HG03457 (cell line): ENCODE results near the gene CRYBA2.

Experiments used
- ATAC-seq: cut with Tn5 transposase; IDR thresholded peaks from one replicate; pipeline ENCODE4 v1.9.1; 2021; ENCODE audit warnings: moderate number of reproducible peaks; ENCODE audit not compliant: unreplicated experiment

The CRYBA2 gene

GRCh38 chr2:218983263-218983933, 9.8 kb downstream of the CRYBA2 start:
- no peak for ATAC-seq

- ATAC-seq = no peak
Observed at GRCh38 chr2:218982586-218983262, 10.5 kb downstream of the CRYBA2 start.

GRCh38 chr2:218981881-218982585, 11.2 kb downstream of the CRYBA2 start:
- ATAC-seq = no peak

- ATAC-seq = no peak
Observed at GRCh38 chr2:218981390-218981880, 11.8 kb downstream of the CRYBA2 start.

GRCh38 chr2:218980735-218981389, 12.4 kb downstream of the CRYBA2 start:
- no peak for ATAC-seq

- ATAC-seq = peak; percentile 62
Observed at GRCh38 chr2:218979846-218980734, 13.1 kb downstream of the CRYBA2 start.

GRCh38 chr2:218975060-218975777, 18.0 kb downstream of the CRYBA2 start:
- ATAC-seq = no peak

GRCh38 chr2:218970894-218971293, 22.3 kb downstream of the CRYBA2 start:
- ATAC-seq = no peak

- no peak for ATAC-seq
Observed at GRCh38 chr2:218964041-218964771, 29.0 kb downstream of the CRYBA2 start.

GRCh38 chr2:218963601-218964000, 29.6 kb downstream of the CRYBA2 start:
- no peak for ATAC-seq

GRCh38 chr2:218962859-218963492, 30.2 kb downstream of the CRYBA2 start:
- ATAC-seq = no peak

GRCh38 chr2:218961651-218962570, 31.3 kb downstream of the CRYBA2 start:
- no peak for ATAC-seq

- ATAC-seq = no peak
Observed at GRCh38 chr2:218961229-218961628, 32.0 kb downstream of the CRYBA2 start.

GRCh38 chr2:218960309-218961165, 32.7 kb downstream of the CRYBA2 start:
- ATAC-seq = no peak

- no peak for ATAC-seq
Observed at GRCh38 chr2:218959761-218960308, 33.4 kb downstream of the CRYBA2 start.

GRCh38 chr2:218959141-218959731, 34.0 kb downstream of the CRYBA2 start, which contains the start of gene CDK5R2:
CDK5R2 (plus strand) TSS chr2:218959666; CDS start chr2:218959821, 155 bp downstream.
- peak; percentile 91 for ATAC-seq
